GM23338 (cell line): ENCODE measurements around the gene GPR108. TPM values are rescaled to one million over a fixed set of nuclear protein-coding genes. Genes with fewer than 3 reads are reported as not detected.

ENCODE experiments used
- ATAC-seq: fragments of 200-7000 bp; cut with Tn5 transposase; 3 replicates; pipeline ENCODE4 v1.9.1; 2020
- DNase-seq: peaks from one replicate; pipeline ENCODE4 v3.0.0-alpha.2; 2015; ENCODE audit warnings: low spot score
- H2AFZ ChIP-seq: fragments of 200-600 bp; sonication (generic); 2 replicates; pipeline ENCODE4 v1.8.0; 2016; ENCODE audit warnings: antibody characterized with exemption, mild to moderate bottlenecking, moderate library complexity
- H3F3A ChIP-seq: fragments of 200-600 bp; sonication (generic); replicated peaks from 2 replicates; pipeline ENCODE4 v1.8.0; 2017; ENCODE audit warnings: antibody characterized with exemption, mixed run types, low read depth
- H3K27ac ChIP-seq: fragments of 200-600 bp; sonication (generic); 2 replicates; pipeline ENCODE4 v1.6.1; 2016; ENCODE audit warnings: low read depth
- H3K27me3 ChIP-seq: fragments of 200-600 bp; sonication (generic); 2 replicates; pipeline ENCODE4 v1.8.0; 2016; ENCODE audit warnings: mild to moderate bottlenecking, mixed run types, moderate library complexity; ENCODE audit not compliant: insufficient read depth
- H3K36me3 ChIP-seq: fragments of 200-600 bp; sonication (generic); 2 replicates; pipeline ENCODE4 v1.8.0; 2016; ENCODE audit warnings: mild to moderate bottlenecking; ENCODE audit not compliant: insufficient read depth
- H3K4me1 ChIP-seq: fragments of 200-600 bp; sonication (generic); 2 replicates; pipeline ENCODE4 v1.8.0; 2016; ENCODE audit warnings: mild to moderate bottlenecking, moderate library complexity; ENCODE audit not compliant: insufficient read depth
- H3K4me2 ChIP-seq: fragments of 200-600 bp; sonication (generic); 2 replicates; pipeline ENCODE4 v1.7.1; 2017; ENCODE audit warnings: mixed run types
- H3K4me3 ChIP-seq: fragments of 200-600 bp; sonication (generic); 2 replicates; pipeline ENCODE4 v1.6.1; 2016; ENCODE audit warnings: mixed run types
- H3K79me2 ChIP-seq: fragments of 200-600 bp; sonication (generic); replicated peaks from 2 replicates; pipeline ENCODE4 v1.8.0; 2017; ENCODE audit warnings: mild to moderate bottlenecking; ENCODE audit not compliant: insufficient read depth
- H3K9me2 ChIP-seq: fragments of 200-600 bp; sonication (generic); 2 replicates; pipeline ENCODE4 v1.8.0; 2017; ENCODE audit not compliant: insufficient read depth
- H4K20me1 ChIP-seq: fragments of 200-600 bp; sonication (generic); replicated peaks from 2 replicates; pipeline ENCODE4 v1.8.0; 2017; ENCODE audit warnings: mild to moderate bottlenecking; ENCODE audit not compliant: insufficient read depth
- H3K27ac Mint-ChIP-seq: 2 replicates; pipeline ENCODE4 v1.8.0; 2020; ENCODE audit warnings: inconsistent platforms, mild to moderate bottlenecking, moderate library complexity, mixed read lengths
- H3K27me3 Mint-ChIP-seq: 3 replicates; pipeline ENCODE4 v1.8.0; 2022; ENCODE audit warnings: low read depth, mild to moderate bottlenecking, moderate library complexity, mixed read lengths, inconsistent platforms; ENCODE audit not compliant: insufficient read depth, poor library complexity
- H3K36me3 Mint-ChIP-seq: 3 replicates; pipeline ENCODE4 v1.8.0; 2021; ENCODE audit warnings: low read depth, mild to moderate bottlenecking, inconsistent platforms, moderate library complexity, mixed read lengths
- H3K4me1 Mint-ChIP-seq: 3 replicates; pipeline ENCODE4 v1.8.0; 2020; ENCODE audit warnings: mild to moderate bottlenecking, inconsistent platforms, mixed read lengths
- H3K4me3 Mint-ChIP-seq: 3 replicates; pipeline ENCODE4 v1.8.0; 2021; ENCODE audit warnings: moderate library complexity, mild to moderate bottlenecking, inconsistent platforms, mixed read lengths
- H3K9me3 Mint-ChIP-seq: 3 replicates; pipeline ENCODE4 v1.8.0; 2020; ENCODE audit warnings: moderate library complexity, mild to moderate bottlenecking, inconsistent platforms, mixed read lengths
- EZH2 ChIP-seq: fragments of 200-600 bp; sonication (generic); IDR thresholded peaks from one replicate; pipeline ENCODE4 v1.8.0; 2017; ENCODE audit warnings: antibody characterized with exemption, mild to moderate bottlenecking, low read depth; ENCODE audit not compliant: unreplicated experiment
- EZH2phosphoT487 ChIP-seq: fragments of 200-600 bp; sonication (generic); IDR thresholded peaks from one replicate; pipeline ENCODE4 v1.8.1; 2018; ENCODE audit warnings: antibody characterized with exemption; ENCODE audit not compliant: unreplicated experiment
- NANOG ChIP-seq: IDR thresholded peaks from 2 replicates; pipeline ENCODE4 v1.6.1; 2016; ENCODE audit warnings: antibody characterized with exemption, borderline replicate concordance
- POLR2AphosphoS5 ChIP-seq: IDR thresholded peaks from 2 replicates; pipeline ENCODE4 v1.6.1; 2016; ENCODE audit warnings: antibody characterized with exemption, low read depth
- polyA plus RNA-seq: library from polyadenylated mRNA; unstranded; fragments of >200 nt; fragmentation: Nextera tagmentation; extraction: Ambion mirVana; gene quantifications from 2 replicates; pipeline ENCODE4 v1.2.1, GENCODE V29; 2016
- total RNA-seq: library from RNA; depleted of rRNA; stranded (reverse); fragments of >200 nt; shearing (Covaris generic); gene quantifications from 2 replicates; pipeline ENCODE4 v1.2.3, GENCODE V29; 2014
- TF ChIP-seq, protein P1 (sequence below), 2 experiments: fragments of 200-600 bp in 1 of 2; sonication (generic) in 1 of 2; conservative IDR thresholded peaks; 2 replicates each; pipeline versions ENCODE4 v1.5.1 to v1.6.1; 2016 to 2017; ENCODE audit warnings: antibody characterized with exemption in 2 of 2, low read depth in 2 of 2, mild to moderate bottlenecking in 2 of 2, moderate library complexity in 1 of 2
- TF ChIP-seq, protein P2 (sequence below): IDR thresholded peaks from 2 replicates; pipeline ENCODE4 v1.6.1; 2016; ENCODE audit warnings: antibody characterized with exemption
- TF ChIP-seq, protein P3 (sequence below): IDR thresholded peaks from one replicate; pipeline ENCODE4 v1.6.1; 2018; ENCODE audit warnings: antibody characterized with exemption; ENCODE audit not compliant: unreplicated experiment

GPR108 gene
- total and polyA plus RNA-seq, 2 experiments from 2014 or later, result 44.8 to 57.9 TPM

DNA sequence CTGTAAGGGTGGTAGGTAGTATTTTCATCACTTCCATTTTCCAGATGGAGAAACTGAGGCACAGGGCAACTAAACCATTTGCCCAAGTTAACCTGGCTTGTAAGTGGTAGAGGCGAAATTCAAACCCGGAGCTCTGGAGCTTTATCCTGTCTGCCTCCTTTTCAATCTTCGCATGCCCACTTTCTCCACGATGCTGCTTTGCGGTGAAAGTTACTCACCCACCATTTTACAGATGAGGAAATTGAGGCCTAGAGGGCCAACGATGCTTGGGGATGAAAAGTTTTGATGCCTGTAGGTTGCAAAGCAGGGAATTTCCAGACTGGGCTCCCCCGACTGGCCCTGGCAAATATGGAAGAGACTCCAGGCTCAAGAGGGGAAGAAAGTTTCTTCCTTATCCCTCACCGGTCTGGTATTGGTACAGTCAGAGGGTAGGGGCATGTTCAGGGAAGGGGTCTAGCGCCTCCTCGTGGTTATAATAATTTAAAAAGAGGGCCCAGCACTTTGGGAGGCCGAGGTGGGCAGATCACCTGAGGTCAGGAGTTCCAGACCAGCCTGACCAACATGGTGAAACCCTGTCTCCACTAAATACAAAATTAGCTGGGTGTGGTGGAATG lies 31.7 kb upstream of the GPR108 start:
- no peaks in the 10 kb centered on the region for H3K36me3 ChIP-seq
- no peak for TF ChIP-seq POLR2AphosphoS5
- TF ChIP-seq, protein P1, sequence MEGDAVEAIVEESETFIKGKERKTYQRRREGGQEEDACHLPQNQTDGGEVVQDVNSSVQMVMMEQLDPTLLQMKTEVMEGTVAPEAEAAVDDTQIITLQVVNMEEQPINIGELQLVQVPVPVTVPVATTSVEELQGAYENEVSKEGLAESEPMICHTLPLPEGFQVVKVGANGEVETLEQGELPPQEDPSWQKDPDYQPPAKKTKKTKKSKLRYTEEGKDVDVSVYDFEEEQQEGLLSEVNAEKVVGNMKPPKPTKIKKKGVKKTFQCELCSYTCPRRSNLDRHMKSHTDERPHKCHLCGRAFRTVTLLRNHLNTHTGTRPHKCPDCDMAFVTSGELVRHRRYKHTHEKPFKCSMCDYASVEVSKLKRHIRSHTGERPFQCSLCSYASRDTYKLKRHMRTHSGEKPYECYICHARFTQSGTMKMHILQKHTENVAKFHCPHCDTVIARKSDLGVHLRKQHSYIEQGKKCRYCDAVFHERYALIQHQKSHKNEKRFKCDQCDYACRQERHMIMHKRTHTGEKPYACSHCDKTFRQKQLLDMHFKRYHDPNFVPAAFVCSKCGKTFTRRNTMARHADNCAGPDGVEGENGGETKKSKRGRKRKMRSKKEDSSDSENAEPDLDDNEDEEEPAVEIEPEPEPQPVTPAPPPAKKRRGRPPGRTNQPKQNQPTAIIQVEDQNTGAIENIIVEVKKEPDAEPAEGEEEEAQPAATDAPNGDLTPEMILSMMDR (conservative IDR thresholded peaks at IDR 0.05; ENCODE audit: low read depth in 2 of 2), result peak; percentile 73
- no peak for TF ChIP-seq EZH2phosphoT487
- TF ChIP-seq NANOG, result no peak
- TF ChIP-seq, protein P2, sequence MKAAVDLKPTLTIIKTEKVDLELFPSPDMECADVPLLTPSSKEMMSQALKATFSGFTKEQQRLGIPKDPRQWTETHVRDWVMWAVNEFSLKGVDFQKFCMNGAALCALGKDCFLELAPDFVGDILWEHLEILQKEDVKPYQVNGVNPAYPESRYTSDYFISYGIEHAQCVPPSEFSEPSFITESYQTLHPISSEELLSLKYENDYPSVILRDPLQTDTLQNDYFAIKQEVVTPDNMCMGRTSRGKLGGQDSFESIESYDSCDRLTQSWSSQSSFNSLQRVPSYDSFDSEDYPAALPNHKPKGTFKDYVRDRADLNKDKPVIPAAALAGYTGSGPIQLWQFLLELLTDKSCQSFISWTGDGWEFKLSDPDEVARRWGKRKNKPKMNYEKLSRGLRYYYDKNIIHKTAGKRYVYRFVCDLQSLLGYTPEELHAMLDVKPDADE, result no peak
- TF ChIP-seq, protein P3, sequence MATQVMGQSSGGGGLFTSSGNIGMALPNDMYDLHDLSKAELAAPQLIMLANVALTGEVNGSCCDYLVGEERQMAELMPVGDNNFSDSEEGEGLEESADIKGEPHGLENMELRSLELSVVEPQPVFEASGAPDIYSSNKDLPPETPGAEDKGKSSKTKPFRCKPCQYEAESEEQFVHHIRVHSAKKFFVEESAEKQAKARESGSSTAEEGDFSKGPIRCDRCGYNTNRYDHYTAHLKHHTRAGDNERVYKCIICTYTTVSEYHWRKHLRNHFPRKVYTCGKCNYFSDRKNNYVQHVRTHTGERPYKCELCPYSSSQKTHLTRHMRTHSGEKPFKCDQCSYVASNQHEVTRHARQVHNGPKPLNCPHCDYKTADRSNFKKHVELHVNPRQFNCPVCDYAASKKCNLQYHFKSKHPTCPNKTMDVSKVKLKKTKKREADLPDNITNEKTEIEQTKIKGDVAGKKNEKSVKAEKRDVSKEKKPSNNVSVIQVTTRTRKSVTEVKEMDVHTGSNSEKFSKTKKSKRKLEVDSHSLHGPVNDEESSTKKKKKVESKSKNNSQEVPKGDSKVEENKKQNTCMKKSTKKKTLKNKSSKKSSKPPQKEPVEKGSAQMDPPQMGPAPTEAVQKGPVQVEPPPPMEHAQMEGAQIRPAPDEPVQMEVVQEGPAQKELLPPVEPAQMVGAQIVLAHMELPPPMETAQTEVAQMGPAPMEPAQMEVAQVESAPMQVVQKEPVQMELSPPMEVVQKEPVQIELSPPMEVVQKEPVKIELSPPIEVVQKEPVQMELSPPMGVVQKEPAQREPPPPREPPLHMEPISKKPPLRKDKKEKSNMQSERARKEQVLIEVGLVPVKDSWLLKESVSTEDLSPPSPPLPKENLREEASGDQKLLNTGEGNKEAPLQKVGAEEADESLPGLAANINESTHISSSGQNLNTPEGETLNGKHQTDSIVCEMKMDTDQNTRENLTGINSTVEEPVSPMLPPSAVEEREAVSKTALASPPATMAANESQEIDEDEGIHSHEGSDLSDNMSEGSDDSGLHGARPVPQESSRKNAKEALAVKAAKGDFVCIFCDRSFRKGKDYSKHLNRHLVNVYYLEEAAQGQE, result no peak
- TF ChIP-seq EZH2, result no peak
- peaks cover 4% of the 10 kb centered on the region; the same call in 1 of the 2 replicates for H4K20me1 ChIP-seq
- H3K27ac Mint-ChIP-seq, result no peak overlapping the region
- H3K4me3 Mint-ChIP-seq, result no peak overlapping the region
- ATAC-seq (no peak), DNase-seq (peak; percentile 74)
- H3F3A ChIP-seq, result peaks cover 6% of the 10 kb centered on the region; the same call in 1 of the 2 replicates
- H3K4me2 ChIP-seq, result no peak overlapping the region
- H3K4me1 ChIP-seq, result peaks cover 16% of the 10 kb centered on the region; the same call in 1 of the 2 replicates
- H3K36me3 Mint-ChIP-seq, result peaks cover 21% of the 10 kb centered on the region; the same call in 2 of the 3 replicates
- H3K27me3 ChIP-seq, result no peaks in the 10 kb centered on the region
- H3K4me3 ChIP-seq, result no peak overlapping the region
- no peak overlapping the region for H3K27ac ChIP-seq
- H3K9me2 ChIP-seq, result no peaks in the 10 kb centered on the region
- no peak overlapping the region for H2AFZ ChIP-seq
- peaks cover 12% of the 10 kb centered on the region for H3K27me3 Mint-ChIP-seq
- peaks cover 27% of the 10 kb centered on the region for H3K9me3 Mint-ChIP-seq
- peaks cover 15% of the 10 kb centered on the region; the same call in 2 of the 3 replicates for H3K4me1 Mint-ChIP-seq
- peaks cover 14% of the 10 kb centered on the region for H3K79me2 ChIP-seq
